HK-2 (cell line): ENCODE results near the gene PRSS2.
"Not testable (repeated sequence)": the region's sequence is repeated elsewhere in the genome, so short reads cannot be mapped to it uniquely, and the experiment has no call there.

Source experiments
- DNase-seq: peaks from one replicate; pipeline ENCODE4 v3.0.0-alpha.2; 2018; ENCODE audit not compliant: unreplicated experiment

PRSS2 gene

GRCh38 chr7:142759433-142759832 lies 11.3 kb upstream of the PRSS2 start:
- no peak for DNase-seq

GRCh38 chr7:142760071-142760642 lies 10.6 kb upstream of the PRSS2 start:
- no peak for DNase-seq

- DNase-seq: not testable (repeated sequence)
Observed at GRCh38 chr7:142761606-142762005, 9.2 kb upstream of the PRSS2 start.

- DNase-seq: no peak
Observed at GRCh38 chr7:142762104-142762503, 8.7 kb upstream of the PRSS2 start.

- DNase-seq: no peak
Observed at GRCh38 chr7:142767451-142767850, 3.3 kb upstream of the PRSS2 start.

- DNase-seq: no peak
Observed at GRCh38 chr7:142767861-142768260, 2.9 kb upstream of the PRSS2 start.

- not testable (repeated sequence) for DNase-seq
Observed at GRCh38 chr7:142768885-142769284, 1.9 kb upstream of the PRSS2 start.

- DNase-seq: no peak
Observed at GRCh38 chr7:142771353-142771723, 568 bp downstream of the PRSS2 start.

- DNase-seq: no peak
Observed at GRCh38 chr7:142772051-142772450, 1.3 kb downstream of the PRSS2 start.

- DNase-seq: no peak
Observed at GRCh38 chr7:142772673-142773072, 1.9 kb downstream of the PRSS2 start.

- no peak for DNase-seq
Observed at GRCh38 chr7:142773230-142773629, 2.5 kb downstream of the PRSS2 start.

- DNase-seq: no peak
Observed at GRCh38 chr7:142773937-142774744, 3.4 kb downstream of the PRSS2 start.

GRCh38 chr7:142774826-142775225 lies 4.1 kb downstream of the PRSS2 start:
- DNase-seq: no peak

GRCh38 chr7:142775351-142776115 lies 4.8 kb downstream of the PRSS2 start:
- not testable (repeated sequence) for DNase-seq

GRCh38 chr7:142776206-142776844 lies 5.6 kb downstream of the PRSS2 start:
- no peak for DNase-seq

GRCh38 chr7:142776845-142777225 lies 6.1 kb downstream of the PRSS2 start:
- not testable (repeated sequence) for DNase-seq

GRCh38 chr7:142777318-142777717 lies 6.5 kb downstream of the PRSS2 start:
- DNase-seq: no peak

GRCh38 chr7:142782922-142783900 lies 12.4 kb downstream of the PRSS2 start:
- DNase-seq: peak; percentile 84

GRCh38 chr7:142784096-142784495 lies 13.3 kb downstream of the PRSS2 start:
- DNase-seq: no peak

GRCh38 chr7:142784716-142785115 lies 13.9 kb downstream of the PRSS2 start:
- no peak for DNase-seq

GRCh38 chr7:142785841-142786250 lies 15.1 kb downstream of the PRSS2 start:
- no peak for DNase-seq
